GM20431 (cell line): ENCODE measurements around the gene GSE1.

Experiments used
- in situ Hi-C: fragments of 300-500 bp; cut with MseI, MboI; formaldehyde crosslinking; loops from one replicate; pipeline ENCODE4 v1.15.0; 2020; ENCODE audit warnings: low sequenced_read_pairs; ENCODE audit not compliant: unreplicated experiment

Gene GSE1

GRCh38 chr16:85640585-85640984 lies 27.5 kb downstream of the GSE1 start:
- in situ Hi-C loops = no loop called here

- in situ Hi-C loops = no loop called here
Measured at GRCh38 chr16:85641305-85641704, 28.2 kb downstream of the GSE1 start.

- in situ Hi-C loops = no loop called here
Measured at GRCh38 chr16:85641776-85642176, 28.7 kb downstream of the GSE1 start.

- in situ Hi-C loops = no loop called here
Measured at GRCh38 chr16:85642762-85643358, 29.7 kb downstream of the GSE1 start.

- in situ Hi-C loops = no loop called here
Measured at GRCh38 chr16:85643631-85644030, 30.5 kb downstream of the GSE1 start.

DNA sequence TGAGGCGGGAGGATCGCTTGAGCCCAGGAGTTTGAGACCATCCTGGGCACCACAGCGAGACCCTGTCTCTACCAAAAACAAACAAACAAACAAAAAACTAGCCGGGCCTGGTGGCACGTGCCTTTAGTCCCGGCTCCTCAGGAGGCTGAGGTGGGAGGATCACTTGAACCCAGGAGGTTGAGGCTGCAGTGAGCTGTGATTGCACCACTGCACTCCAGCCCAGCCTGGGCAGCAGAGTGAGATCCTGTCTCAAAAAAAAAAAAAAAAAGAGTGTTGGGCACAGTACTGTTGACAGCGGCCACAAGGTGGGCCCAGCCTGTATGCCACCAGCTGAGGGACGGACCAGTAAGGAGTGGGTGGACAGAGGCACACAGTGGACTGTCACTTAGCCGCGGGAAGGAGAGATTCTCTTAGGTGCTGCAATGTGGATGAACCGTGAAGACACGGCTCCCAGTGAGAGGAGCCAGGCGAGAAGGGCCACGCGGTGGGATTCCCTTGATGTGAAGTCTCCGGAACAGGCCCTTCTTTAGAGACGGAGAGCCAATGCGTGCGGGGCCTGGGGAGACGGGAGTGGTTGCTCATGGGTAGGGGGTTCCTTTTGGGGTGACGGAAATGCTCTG lies 31.1 kb downstream of the GSE1 start:
- in situ Hi-C loops = no loop called here

DNA sequence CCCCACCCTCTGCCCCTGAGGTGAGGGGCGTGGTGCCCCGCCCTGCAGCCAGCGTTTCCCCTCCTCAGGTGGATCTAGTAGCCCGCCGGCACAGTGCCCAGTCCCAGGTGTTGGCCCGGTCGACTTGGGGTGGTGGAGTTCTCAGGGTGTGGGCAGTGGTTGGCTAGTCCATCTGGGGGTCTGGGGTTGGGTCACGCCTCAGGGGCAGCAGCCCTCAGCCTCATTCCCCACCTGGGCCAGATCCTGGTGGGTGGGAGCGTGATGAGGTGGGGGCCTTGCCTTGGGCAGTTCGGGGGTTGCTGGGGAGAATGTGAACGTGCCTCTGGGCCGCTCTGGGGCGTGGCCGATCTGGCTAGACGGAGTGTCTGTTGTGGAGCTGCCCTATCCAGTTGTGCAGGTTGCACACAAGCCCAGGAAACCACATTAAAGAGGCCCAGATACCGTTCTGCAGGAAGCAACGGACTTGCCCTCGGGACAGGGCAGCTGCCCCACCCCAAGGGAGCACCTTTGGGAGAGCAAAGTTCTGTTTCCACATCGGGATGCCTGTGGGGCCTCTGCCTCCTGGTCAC lies 32.0 kb downstream of the GSE1 start:
- in situ Hi-C loops = no loop called here

- in situ Hi-C loops = no loop called here
Measured at GRCh38 chr16:85646358-85646907, 33.3 kb downstream of the GSE1 start.

DNA sequence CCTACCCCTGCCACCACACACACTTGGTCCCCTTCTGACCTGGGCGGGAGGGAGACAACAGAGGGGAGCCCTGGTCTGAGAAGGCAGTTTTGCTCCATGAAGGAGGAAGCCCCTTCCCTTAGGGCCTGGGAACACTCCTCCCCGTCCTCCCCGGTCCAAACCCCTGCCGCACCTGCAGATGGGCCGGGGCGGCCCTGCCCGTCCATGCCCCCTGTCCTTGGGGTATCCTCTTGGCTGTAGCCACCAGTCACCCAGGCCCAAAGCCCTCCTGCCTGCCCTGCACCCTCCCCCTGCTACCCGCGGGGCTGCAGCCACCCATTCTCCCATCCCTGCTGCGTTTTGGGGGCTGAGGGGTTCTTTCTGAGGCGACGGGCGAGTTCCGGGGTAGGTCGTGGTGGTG lies 33.9 kb downstream of the GSE1 start:
- in situ Hi-C loops = no loop called here

- in situ Hi-C loops = no loop called here
Measured at GRCh38 chr16:85648070-85648714, 35.1 kb downstream of the GSE1 start.

DNA sequence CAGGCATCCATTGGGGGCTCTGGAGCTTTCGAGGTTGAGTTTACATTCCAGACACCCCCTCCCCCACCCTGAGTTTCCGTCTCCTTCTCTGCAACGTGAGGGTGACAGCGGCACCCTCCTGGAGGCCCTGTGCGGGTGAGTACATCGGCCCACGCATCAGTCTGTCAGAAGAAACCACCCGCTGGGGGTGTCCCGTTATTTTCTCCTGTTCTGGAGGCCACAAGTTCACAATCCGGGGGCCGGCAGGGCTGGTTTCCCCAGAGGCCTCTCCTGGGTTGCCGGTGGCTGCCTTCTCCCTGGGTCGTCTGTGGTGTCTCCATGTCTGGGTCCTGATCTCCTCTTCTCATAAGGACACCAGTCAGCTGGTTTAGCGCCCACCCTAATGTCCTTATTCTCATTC lies 35.7 kb downstream of the GSE1 start:
- in situ Hi-C loops = no loop called here

- in situ Hi-C loops = no loop called here
Measured at GRCh38 chr16:85649411-85650134, 36.5 kb downstream of the GSE1 start.

- in situ Hi-C loops = no loop called here
Measured at GRCh38 chr16:85650135-85650843, 37.2 kb downstream of the GSE1 start.

GRCh38 chr16:85650844-85651628 lies 37.9 kb downstream of the GSE1 start:
- in situ Hi-C loops = no loop called here

DNA sequence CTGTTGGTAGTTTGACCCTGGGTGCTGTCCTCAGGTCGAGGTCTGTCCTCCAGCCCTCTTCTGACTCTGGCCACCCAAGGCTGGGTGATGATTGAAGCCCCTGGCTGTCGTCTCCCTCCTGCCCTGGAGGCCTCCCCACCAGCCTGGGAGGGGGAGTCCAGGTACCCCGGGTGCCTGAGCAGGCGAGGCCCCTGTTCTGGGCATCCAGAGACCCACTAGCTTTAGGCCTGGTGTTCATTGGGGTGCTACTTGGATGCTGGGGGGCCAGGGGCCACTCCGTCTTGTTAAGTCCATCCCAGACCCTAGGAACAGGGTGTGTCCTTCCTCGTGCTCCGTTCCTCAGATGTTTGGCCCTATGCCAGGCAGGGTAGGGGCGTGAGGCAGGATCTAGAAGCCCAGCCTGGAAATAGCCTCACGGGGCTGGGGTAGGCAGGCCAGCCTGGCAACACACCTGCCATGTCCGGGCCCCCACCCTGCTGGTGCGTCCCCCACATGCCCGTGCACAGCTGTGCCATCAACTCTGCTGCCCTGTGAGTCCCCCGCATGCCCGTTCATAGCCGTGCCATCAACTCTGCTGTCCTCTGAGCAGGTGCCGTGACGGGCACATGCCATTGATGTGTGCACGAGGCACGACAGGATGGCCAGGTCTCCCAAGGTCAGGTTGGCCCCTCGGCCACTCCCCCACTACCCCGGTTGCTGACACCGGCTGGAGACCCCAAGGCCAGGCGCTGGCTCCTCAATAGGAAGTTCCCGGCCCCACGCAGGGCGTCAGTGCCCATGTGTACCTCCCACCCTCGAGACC lies 38.7 kb downstream of the GSE1 start:
- in situ Hi-C loops = no loop called here

- in situ Hi-C loops = no loop called here
Measured at GRCh38 chr16:85652431-85653221, 39.5 kb downstream of the GSE1 start.

DNA sequence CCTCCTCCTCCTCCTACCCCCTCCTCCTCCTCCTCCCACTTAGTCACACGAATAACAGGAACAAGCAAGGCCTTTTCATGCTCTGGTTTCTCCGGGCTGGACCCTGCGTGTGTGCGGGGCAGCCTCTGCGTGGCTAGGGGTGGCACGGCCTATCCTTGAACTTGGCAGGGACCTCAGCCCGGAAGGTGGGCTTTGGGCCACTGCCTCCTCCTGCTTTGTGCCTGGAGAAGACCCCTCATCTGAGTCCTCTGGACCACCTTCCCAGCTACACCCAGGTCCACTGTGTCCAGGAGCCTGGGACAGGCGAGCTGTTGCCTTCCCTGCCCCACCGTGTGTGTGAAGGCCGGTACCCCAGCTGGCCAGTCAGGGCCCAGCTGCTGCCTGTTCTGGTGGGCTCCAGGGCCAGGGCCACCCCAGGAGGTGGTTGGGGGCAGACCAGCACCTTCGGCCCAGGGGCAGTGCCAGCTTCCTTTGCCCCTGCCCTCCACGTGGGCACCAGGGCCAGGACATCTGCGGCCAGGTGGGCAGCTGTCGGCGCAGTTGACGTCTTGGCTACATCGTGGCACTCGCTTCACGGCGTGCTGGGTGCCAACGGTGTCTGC lies 40.3 kb downstream of the GSE1 start:
- in situ Hi-C loops = no loop called here
